Heart left ventricle (tissue), 16 donors: ENCODE data around the gene CELF2. TPM values are rescaled to one million over a fixed set of nuclear protein-coding genes. Genes with fewer than 3 reads are reported as not detected.

Experiments used
- ATAC-seq, 4 donors: fragments of 200-7000 bp; cut with Tn5 transposase; one replicate each; pipeline ENCODE4 v1.9.1; 2020 to 2022; ENCODE audit warnings: moderate library complexity in 4 of 4, mild to moderate bottlenecking in 3 of 4, moderate number of reproducible peaks in 1 of 4
- DNase-seq, 5 donors: peaks; one replicate each; pipeline ENCODE4 v3.0.0-alpha.2; 2020
- H3K27ac ChIP-seq, 12 donors: fragments of 200-600 bp; sonication (generic) in 4 of 12; one replicate each; pipeline versions ENCODE4 v1.5.0 to v1.8.0; 2016 to 2022; ENCODE audit warnings: mild to moderate bottlenecking in 2 of 12
- H3K27me3 ChIP-seq, 9 donors: fragments of 200-600 bp; sonication (generic) in 2 of 9; one replicate each; pipeline versions ENCODE4 v1.5.1 to v1.8.0; 2016 to 2022; ENCODE audit warnings: mild to moderate bottlenecking in 3 of 9
- H3K36me3 ChIP-seq, 9 donors: fragments of 200-600 bp; sonication (generic) in 2 of 9; one replicate each; pipeline versions ENCODE4 v1.5.0 to v1.8.0; 2018 to 2022; ENCODE audit warnings: mild to moderate bottlenecking in 2 of 9
- H3K4me1 ChIP-seq, 12 donors: fragments of 200-600 bp; sonication (generic) in 4 of 12; one replicate each; pipeline versions ENCODE4 v1.5.0 to v1.8.0; 2016 to 2022; ENCODE audit warnings: mild to moderate bottlenecking in 3 of 12
- H3K4me3 ChIP-seq, 12 donors: fragments of 200-600 bp; sonication (generic) in 4 of 12; one replicate each; pipeline versions ENCODE4 v1.5.0 to v1.8.0; 2017 to 2022; ENCODE audit warnings: mild to moderate bottlenecking in 9 of 12, moderate library complexity in 4 of 12
- H3K9me3 ChIP-seq, 12 donors: fragments of 200-600 bp; sonication (generic) in 4 of 12; one replicate each; pipeline versions ENCODE4 v1.5.0 to v1.8.0; 2016 to 2022; ENCODE audit warnings: mild to moderate bottlenecking in 1 of 12
- POLR2A ChIP-seq, 2 donors: fragments of 450-650 bp; IDR thresholded peaks; one replicate each; pipeline ENCODE4 v1.6.1; 2017; ENCODE audit warnings: antibody characterized with exemption in 2 of 2, mild to moderate bottlenecking in 2 of 2, moderate library complexity in 2 of 2
- WGBS, 4 donors: extraction: QIAGEN DNeasy Blood & Tissue Kit in 2 of 4; methylation state at CpG; one replicate each; pipeline versions ENCODE4 v1.1.5 to v1.1.7; 2013 to 2018; 5-methylcytosine and 5-hydroxymethylcytosine counted together
- intact Hi-C, 10 donors: fragments of 100-400 bp; cut with DNase I; formaldehyde crosslinking; loops; one replicate each; pipeline versions ENCODE4 v1.11.1 to v1.14.2; 2022
- polyA plus RNA-seq, 2 donors: library from polyadenylated mRNA; stranded (reverse); fragments of 200-250 nt; gene quantifications; one replicate each; pipeline ENCODE4 v1.2.3, GENCODE V29; 2013
- total RNA-seq, 9 donors: library from RNA; depleted of rRNA in 2 of 9; stranded (reverse); fragments of >200 nt in 2 of 9; fragmentation: NEBNext Ultra II Directional in 3 of 9; extraction: Animal tissue kit (Norgen Biotek cat#: 25700) in 3 of 9; gene quantifications; one replicate each; pipeline versions ENCODE4 v1.1.0 to v1.2.4, GENCODE V29; 2016 to 2023
- TF ChIP-seq, protein P1 (sequence below), 12 donors: fragments of 200-600 bp; sonication (generic) in 4 of 12; IDR thresholded peaks; one replicate each; pipeline versions ENCODE4 v1.5.0 to v1.8.0; 2018 to 2022; ENCODE audit warnings: antibody characterized with exemption in 12 of 12, mild to moderate bottlenecking in 5 of 12
- donor health status: ischemic (EF 13 %, LVEDD 7.1; RV severe dilation, severe dysfunction).
- donor health status: healthy with polysubstance abuse.
- donor health status: DM: no; HTN: yes; CAD: no.
- donor health status: DM: no; HTN: no; CAD: no.
- donor health status: ischemic (EF 25% LVEDD 6.9; RV normal size, moderate dysfunction).
- donor health status: ischemic (EF 25% LVEDD 5.7; RV mildly dilated, moderate dysfunction).
- donor health status: healthy.
- donor health status: DM: yes; HTN: yes; CAD: no.
- donor health status: ischemic (EF 35%, LVEDD 5.7; RV mildly dilated, moderate dysfunction).
- donor health status: nonischemic (EF 11% LVEDD 7.7; RV severe dilation, severe dysfunction).
- donor health status: DM: yes; HTN: yes; CAD: no.
- donor health status: PGD.
- donor health status: ischemic (EF 29% LVEDD 5.4; RV normal size, mild dysfunction).
- donor health status: nonischemic (EF 23%, LVEDD 6.1; RV moderate dilation, normal function).

Gene CELF2
- total and polyA plus RNA-seq, 11 donors: 14.2 to 103 (median 67.1) TPM

DNA sequence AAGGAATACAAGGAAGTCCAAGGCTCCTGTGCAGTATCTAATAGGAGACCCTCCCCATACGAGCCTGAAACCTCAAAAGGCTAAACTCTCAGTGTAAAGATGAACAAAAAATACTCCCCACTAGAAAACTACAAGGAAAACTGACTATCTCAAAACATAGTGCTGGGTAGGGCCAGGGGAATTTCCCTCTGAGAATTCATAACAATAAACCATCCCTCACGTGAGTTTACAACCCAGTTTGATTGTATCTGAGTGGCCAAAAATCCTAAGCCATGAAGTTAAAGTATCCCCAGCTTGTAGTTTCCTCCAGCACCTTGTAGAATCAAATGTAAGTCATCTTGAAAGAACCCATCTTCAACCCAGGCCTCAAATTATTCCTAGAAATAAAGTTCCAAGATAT lies 293.4 kb downstream of the CELF2 start:
- Histone ChIP-seq H3K27ac (no peak overlapping the region), H3K27me3 (no peaks in the 10 kb centered on the region), H3K4me1 (peaks cover 0 to 7% (median 0%) of the 10 kb centered on the region in 12 donors), H3K36me3 (peaks cover 0 to 74% (median 48%) of the 10 kb centered on the region in 9 donors), H3K9me3 (peaks cover 0 to 26% (median 9%) of the 10 kb centered on the region in 12 donors), H3K4me3 (no peak overlapping the region)
- DNase-seq: no peak
- TF ChIP-seq POLR2A (IDR thresholded peaks at IDR 0.05): no peak
- TF ChIP-seq, protein P1, sequence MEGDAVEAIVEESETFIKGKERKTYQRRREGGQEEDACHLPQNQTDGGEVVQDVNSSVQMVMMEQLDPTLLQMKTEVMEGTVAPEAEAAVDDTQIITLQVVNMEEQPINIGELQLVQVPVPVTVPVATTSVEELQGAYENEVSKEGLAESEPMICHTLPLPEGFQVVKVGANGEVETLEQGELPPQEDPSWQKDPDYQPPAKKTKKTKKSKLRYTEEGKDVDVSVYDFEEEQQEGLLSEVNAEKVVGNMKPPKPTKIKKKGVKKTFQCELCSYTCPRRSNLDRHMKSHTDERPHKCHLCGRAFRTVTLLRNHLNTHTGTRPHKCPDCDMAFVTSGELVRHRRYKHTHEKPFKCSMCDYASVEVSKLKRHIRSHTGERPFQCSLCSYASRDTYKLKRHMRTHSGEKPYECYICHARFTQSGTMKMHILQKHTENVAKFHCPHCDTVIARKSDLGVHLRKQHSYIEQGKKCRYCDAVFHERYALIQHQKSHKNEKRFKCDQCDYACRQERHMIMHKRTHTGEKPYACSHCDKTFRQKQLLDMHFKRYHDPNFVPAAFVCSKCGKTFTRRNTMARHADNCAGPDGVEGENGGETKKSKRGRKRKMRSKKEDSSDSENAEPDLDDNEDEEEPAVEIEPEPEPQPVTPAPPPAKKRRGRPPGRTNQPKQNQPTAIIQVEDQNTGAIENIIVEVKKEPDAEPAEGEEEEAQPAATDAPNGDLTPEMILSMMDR (IDR thresholded peaks at IDR 0.05): no peak
- 88 to 96% (median 91%) methylated on average over 2 of the region's 2 CpGs for WGBS, 4 donors
- ATAC-seq: no peak
- intact Hi-C loops: no loop called here

GRCh38 chr10:11313463-11313862 lies 295.8 kb downstream of the CELF2 start:
- peaks cover 0 to 9% (median under 1%) of the 10 kb centered on the region in 12 donors for H3K9me3 ChIP-seq
- H3K4me3 ChIP-seq: no peak overlapping the region
- H3K27me3 ChIP-seq: no peaks in the 10 kb centered on the region
- H3K4me1 ChIP-seq: peaks cover 0 to 12% (median 3%) of the 10 kb centered on the region in 12 donors
- TF ChIP-seq, protein P1 (IDR thresholded peaks at IDR 0.05): no peak
- no peak for TF ChIP-seq POLR2A (IDR thresholded peaks at IDR 0.05)
- H3K27ac ChIP-seq: no peak overlapping the region
- peaks cover 0 to 75% (median 57%) of the 10 kb centered on the region in 9 donors for H3K36me3 ChIP-seq
- DNase-seq (no peak), ATAC-seq (no peak)
- WGBS, 4 donors: 58 to 68% (median 62%) methylated on average over 1 of the region's 1 CpG
- intact Hi-C loops: no loop called here

DNA sequence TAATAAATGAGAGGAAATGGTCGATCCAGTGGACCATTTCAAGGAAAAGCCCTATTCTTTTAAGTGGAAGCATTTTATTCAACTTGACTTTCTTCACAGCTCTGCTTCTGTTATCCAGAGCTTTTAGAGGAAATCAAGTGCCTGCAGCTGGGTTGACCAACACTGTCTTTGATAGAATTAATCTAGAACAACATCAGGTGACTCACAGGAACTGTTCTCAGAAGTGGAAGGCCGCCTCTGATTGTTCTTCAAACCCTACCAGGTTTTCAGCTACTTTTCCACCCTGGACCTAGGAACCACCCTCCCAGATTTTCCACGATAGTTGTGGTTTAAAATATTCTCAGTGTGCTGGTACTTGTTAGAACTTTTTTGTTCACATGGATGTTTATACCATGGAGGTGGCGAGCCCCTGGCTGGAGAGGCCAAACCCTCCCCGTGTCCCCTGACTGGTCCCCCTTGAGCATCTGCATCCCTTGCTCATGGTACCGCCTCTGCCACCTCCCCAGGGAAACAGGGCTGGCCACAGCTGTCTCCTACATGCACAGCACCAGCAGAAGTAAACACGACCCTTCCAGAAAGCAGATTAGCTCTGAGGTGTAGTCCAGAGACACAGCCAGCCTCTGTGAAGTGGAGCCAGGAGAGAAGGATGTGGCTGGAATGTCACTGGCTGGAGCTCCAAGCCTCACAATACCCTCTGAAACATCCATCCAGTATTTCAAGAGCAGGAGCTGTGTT lies 300.4 kb downstream of the CELF2 start:
- TF ChIP-seq POLR2A (IDR thresholded peaks at IDR 0.05): no peak
- TF ChIP-seq, protein P1 (IDR thresholded peaks at IDR 0.05): no peak
- Histone ChIP-seq H3K4me1 (peaks cover 0 to 13% (median 2%) of the 10 kb centered on the region in 12 donors), H3K4me3 (no peak overlapping the region), H3K9me3 (no peaks in the 10 kb centered on the region), H3K36me3 (peaks cover 0 to 97% (median 81%) of the 10 kb centered on the region in 9 donors), H3K27me3 (no peaks in the 10 kb centered on the region), H3K27ac (peak overlapping the region in 2 of 12 donors; percentile 27 to 34)
- intact Hi-C loops: no loop called here
- 69 to 83% (median 73%) methylated on average over 7 of the region's 7 CpGs for WGBS, 4 donors
- DNase-seq (no peak), ATAC-seq (peak in 2 of 4 donors; percentile 24 to 29)

DNA sequence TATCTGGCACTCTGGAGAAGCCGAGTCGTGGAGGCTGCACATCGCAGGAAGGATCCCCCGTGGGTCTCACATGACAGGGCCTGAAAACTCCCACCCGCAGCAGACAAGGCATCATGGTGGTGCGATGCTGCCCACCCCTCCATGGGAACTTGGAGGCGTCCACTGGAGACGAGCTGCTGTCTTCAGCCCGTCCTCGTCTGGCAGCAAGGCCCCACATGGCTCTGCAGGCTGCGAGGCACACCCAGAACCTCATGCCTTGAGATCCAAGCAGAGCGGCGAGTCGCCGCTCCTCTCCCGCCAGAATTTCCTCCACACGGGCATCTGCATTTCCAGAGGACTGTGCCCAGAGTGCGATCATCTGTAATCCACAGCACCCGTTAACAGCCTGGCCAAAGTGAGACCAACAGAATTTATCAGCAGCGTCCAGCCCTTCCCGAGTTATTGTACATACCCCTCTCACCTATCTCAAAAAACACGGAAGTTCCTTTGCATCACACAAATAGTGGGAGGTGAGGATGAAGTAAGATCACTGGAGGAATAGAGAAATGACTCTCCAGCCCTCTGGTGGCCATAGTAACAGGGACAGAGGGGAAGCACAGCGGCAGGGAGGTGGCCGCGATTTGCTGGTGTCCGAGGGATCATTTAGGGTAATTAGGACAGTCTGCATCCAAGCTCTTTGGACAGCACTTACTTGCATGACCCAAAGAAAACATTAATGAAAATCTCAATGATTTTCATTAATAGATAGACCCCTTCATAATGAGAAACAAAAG lies 301.3 kb downstream of the CELF2 start:
- Histone ChIP-seq H3K36me3 (peaks cover 0 to 99% (median 89%) of the 10 kb centered on the region in 9 donors), H3K4me3 (no peak overlapping the region)
- WGBS, 4 donors: 90 to 97% (median 93%) methylated on average over 23 to 26 of the region's 26 CpGs

More for the DNA sequence above, 301.3 kb downstream of the CELF2 start:
- peaks cover 0 to 13% (median 0%) of the 10 kb centered on the region in 12 donors for H3K4me1 ChIP-seq
- no peak for DNase-seq
- H3K27ac ChIP-seq: no peak overlapping the region
- no peaks in the 10 kb centered on the region for H3K9me3 ChIP-seq
- no peaks in the 10 kb centered on the region for H3K27me3 ChIP-seq
- intact Hi-C loops: no loop called here
- peak in 1 of 4 donors; percentile 18 for ATAC-seq
- TF ChIP-seq POLR2A (IDR thresholded peaks at IDR 0.05): no peak
- TF ChIP-seq, protein P1 (IDR thresholded peaks at IDR 0.05): no peak
